GM12892 (cell line): ENCODE data around the gene NPC1L1.

Experiments used
- POLR2A ChIP-seq: IDR thresholded peaks from 2 replicates; pipeline ENCODE4 v1.6.1; 2011; ENCODE audit warnings: low read depth, low read length, control low read depth
- POLR2AphosphoS5 ChIP-seq: IDR thresholded peaks from 2 replicates; pipeline ENCODE4 v1.6.1; 2011; ENCODE audit warnings: low read depth, low read length, control low read depth
- TAF1 ChIP-seq: IDR thresholded peaks from 2 replicates; pipeline ENCODE4 v1.6.1; 2011; ENCODE audit warnings: low read depth, mild to moderate bottlenecking, control low read depth, low read length, borderline replicate concordance

GRCh38 chr7:44497155-44498027 lies 43.7 kb downstream of the NPC1L1 start:
- TF ChIP-seq POLR2AphosphoS5 (no peak), POLR2A (no peak), TAF1 (no peak)
